OCI-LY7 (cell line): ENCODE data around the gene TRIAP1.

Experiments
- CTCF ChIP-seq: fragments of 200-600 bp; sonication (generic); conservative IDR thresholded peaks from 2 replicates; pipeline ENCODE4 v1.5.1; 2014; ENCODE audit warnings: mild to moderate bottlenecking, antibody characterized with exemption, low read length, moderate library complexity, mixed read lengths
- EZH2phosphoT487 ChIP-seq: fragments of 200-600 bp; sonication (generic); IDR thresholded peaks from 2 replicates; pipeline ENCODE4 v1.6.1; 2018; ENCODE audit warnings: low read depth, borderline replicate concordance, mild to moderate bottlenecking, mixed run types, antibody characterized with exemption, low read length, moderate library complexity, mixed read lengths

- TF ChIP-seq CTCF (no peak), EZH2phosphoT487 (no peak)
Observed at GRCh38 chr12:120428597-120429229, 17.5 kb downstream of the TRIAP1 start.
